Activated CD4-positive, alpha-beta T cell treated with anti-CD3 and anti-CD28 coated beads, Interleukin-2, Interleukin-6, amounts not matched to agents 100 ng/mL and 50 ng/mL, durations not matched to agents 16 hours and 8 hours (primary cell): ENCODE results near the gene WIF1.

Experiments
- DNase-seq: peaks from one replicate; pipeline ENCODE4 v3.0.0-alpha.2; 2020

The WIF1 gene

DNA sequence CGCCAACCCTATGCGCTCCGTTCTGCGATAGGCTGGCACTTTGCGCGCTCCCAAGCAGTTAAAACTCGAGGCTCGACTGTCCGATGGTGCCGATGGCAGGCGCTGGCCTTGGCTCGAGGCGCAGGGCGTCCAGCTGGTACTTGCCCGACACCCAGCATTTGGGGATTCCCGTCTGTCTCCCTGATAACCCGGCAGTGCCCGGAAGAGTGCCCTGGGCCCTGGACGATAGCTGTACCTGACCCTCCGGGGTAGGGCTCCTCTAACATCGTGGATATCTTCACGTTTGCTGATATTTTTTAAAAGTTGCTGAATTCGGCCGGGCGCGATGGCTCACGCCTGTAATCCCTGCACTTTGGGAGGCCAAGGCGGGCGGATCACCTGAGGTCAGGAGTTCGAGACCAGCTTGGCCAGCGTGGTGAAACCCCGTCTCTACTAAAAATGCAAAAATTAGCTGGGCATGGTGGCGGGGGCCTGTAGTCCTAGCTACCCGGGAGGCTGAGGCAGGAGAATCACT lies 908 bp upstream of the WIF1 start:
- DNase-seq: no peak

DNA sequence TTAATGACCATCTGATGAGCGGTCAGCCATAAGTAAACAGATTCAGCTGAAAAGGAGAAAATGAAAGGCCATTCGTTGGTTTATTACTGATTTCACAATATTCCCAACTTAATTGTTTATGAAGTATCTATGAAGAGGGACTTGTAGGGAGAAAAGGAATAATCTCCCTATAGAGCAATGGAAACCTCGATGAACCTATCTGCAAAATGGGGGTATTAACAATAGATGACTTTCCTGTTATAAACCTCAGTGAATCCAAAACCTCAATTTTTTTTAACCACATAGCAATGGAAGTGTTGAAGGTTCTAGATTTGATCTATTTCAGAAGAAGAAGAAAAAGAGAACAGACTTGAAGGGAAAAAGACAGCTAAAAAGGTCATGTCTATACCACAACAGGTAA lies 2.0 kb downstream of the WIF1 start:
- no peak for DNase-seq

DNA sequence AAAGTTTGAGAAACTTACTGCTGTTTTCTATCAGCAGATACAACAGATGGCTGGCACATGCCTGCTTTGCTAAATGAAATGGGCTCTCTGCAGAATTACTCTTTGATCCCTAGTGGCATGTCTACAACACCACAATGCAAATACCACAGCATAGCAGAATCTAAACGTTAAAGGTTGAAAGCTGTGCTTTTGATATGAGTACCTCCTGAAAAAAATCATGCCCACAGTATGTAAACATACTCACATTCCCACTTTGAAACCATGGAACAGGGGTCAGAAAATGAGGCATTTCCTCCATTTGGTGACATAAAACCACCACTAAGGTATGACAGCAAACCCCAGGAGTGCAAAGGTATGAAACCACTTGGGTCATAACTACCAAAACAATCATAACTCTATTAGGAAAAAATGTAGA lies 7.5 kb downstream of the WIF1 start:
- peak; percentile 18 for DNase-seq

DNA sequence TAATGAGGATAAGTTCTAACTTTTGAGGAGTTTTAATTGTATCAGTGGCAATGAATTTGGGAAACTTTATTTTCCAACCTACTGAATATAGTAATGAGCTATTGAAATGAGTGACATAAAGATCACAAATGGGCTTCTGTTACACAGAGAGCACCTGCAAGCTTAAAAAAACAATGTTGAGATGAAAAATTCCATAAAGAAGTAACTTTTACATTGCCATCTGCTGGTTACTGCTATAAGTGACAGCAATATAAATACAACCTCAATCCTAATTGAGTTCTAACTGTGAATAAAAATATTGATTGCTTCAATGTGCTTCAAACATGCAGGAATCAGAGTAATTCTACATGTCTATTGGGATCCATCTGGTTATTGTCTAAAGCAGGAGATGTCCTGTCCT lies 14.2 kb downstream of the WIF1 start:
- DNase-seq: no peak

DNA sequence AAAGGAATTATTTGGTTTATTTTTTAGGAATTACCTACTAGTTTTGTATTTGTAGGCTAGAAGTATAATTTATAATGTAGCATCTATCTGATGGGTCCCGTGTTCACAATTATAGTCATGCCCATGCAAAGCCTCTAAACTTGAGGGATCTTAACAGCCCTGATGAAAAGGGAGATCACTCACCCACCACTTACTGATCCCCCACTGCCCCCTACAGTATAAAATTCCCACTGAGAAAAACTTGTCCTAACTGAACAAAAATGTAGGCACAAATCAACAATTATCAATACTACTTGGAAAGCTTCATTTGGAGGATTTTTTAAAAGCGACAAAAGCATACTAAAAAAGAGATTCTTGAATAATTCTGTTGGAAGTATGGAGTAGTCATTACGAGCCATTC lies 21.0 kb downstream of the WIF1 start:
- DNase-seq: no peak

DNA sequence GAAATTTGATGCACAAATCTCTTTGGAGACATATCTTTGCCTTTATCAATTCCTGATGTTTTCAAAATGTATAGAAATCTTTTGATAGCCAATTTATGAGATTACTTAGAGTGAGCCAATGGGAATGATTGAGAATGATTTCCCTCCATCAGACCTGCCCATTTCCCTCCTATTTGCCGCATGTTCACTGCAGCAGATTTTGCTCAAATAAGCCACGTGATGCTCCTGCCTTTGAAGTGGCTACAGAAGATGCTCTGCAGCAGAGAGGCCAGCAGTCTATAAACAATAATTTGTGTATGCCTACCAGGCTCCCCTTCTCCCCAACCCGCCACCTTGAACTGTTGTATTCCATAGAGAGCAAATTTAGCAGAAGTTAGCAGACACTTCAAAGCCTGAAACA lies 21.9 kb downstream of the WIF1 start:
- DNase-seq: no peak

DNA sequence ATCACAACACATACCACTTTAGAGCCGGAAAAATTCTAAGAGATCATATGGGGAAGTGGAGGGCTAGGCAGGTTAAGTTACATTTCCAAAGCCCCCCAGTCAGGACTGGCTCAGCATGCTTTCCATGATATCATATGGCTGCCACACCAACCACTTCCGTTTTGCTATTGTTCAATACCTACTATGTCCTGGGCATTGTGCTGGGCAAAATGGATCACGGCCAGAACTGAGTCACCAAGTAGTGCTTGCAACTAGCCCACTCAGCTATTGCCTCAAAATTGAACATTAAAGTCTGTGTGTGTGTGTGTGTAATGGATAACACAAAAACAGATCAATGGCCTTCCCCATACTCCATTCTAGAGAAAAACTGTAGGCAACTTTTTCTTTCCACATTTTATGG lies 22.7 kb downstream of the WIF1 start:
- DNase-seq: no peak

DNA sequence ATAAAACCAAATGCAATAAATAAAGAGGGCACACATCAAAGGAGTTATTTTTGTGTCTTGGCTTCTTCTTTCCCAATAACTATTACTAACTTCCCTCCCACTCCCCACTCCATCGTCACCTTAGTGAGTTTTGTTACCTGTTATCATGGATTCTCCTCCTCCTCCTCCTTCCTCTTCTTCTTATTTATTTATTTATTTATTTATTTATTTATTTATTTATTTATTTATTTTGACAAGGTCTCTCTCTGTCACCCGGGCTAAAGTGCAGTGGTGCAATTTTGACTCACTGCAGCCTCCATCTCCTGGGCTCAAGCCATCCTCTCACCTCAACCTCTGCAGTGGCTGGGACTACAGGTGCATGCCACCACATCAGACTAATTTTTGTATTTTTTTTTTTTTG lies 26.4 kb downstream of the WIF1 start:
- no peak for DNase-seq

DNA sequence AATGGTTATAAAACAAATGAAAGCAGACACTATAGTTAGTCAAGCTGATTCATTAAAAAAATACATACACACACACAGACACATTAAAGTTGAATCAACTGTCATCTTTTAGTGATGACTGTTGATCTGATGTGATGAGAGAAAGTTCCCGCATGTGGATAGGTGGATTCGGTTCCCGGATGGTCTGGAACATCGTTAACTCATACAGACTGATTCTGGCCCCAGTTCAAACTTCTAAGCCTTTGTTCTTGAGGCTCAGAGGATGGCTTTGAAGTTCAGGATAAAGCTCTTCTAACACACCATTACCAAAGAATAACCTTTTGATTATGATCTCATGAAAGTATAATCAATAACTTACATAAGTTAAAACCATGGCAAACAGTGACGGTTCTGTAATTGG lies 27.5 kb downstream of the WIF1 start:
- no peak for DNase-seq

DNA sequence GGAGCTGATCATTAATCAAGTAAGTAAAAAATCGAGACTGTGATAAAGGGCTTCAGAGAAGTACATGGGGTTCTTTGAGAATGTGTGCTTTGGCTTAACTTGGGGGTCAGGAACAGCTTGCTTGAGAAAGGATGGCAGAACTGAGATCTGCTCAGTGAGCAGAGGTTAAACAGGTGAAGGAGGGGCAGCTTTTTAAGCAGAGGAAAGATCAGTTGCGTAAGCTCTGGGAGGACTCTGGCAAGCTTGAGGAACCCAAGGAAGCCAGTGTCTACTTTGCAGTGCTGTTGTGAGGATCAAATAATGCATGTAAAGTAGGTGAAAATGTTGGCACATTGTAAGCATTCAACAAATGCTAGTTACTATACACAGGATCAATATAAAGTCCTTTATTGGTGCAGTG lies 30.6 kb downstream of the WIF1 start:
- no peak for DNase-seq

DNA sequence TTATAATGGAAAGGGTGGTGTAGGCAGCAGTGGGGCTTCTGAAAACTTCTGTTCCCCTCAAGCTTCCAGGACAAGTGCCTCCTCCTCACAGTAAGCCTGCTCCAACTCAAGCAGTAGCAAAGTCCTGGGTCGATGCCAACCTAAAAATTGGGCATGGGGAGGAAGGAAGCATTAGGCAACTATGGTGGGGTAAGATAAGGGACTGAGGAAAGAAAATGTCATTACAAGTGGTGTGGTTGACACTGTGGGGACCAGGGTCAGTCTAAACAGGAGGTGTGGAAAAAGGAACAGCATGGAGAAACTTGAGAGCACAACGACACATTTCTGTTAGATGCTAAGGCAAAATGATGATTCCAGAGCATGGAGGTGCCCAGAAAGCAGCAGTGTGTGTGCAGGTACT lies 34.9 kb downstream of the WIF1 start:
- DNase-seq: no peak

DNA sequence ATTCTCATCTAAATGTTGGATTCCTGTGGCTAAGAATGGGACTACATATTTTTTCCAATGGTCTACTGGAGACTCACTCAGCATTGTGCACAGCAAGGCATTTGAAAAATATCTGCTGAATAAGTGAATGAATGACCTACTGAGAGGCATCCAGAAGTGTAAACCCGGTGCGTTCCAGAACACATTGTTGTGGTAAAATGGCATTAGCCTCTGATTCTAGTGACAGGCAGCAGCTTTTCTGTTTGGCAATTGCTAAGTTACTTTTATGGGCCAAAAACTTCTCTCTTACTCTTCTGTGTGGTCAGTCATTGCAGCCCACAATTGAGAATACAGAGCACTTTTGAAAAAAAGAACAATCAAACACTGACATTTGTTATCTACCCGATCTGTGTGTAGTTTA lies 36.5 kb downstream of the WIF1 start:
- DNase-seq: no peak

DNA sequence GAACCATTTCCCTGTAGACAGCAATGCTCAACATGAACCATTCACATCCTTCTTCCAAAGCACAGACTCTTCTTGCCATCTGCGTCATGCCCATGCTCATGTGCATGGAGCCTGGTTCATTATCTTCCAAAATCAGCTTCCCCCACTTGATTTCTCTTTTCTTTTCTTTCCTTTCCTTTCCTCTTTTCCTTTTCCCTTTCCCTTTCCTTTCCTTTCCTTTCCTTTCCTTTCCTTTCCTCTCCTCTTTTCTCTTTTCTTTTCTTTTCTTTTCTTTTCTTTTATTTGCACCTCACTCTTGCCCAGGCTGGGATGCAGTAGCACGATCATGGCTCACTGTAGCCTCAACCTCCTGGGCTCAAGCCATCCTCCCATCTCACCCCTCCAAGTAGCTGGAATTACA lies 37.5 kb downstream of the WIF1 start:
- DNase-seq: no peak

DNA sequence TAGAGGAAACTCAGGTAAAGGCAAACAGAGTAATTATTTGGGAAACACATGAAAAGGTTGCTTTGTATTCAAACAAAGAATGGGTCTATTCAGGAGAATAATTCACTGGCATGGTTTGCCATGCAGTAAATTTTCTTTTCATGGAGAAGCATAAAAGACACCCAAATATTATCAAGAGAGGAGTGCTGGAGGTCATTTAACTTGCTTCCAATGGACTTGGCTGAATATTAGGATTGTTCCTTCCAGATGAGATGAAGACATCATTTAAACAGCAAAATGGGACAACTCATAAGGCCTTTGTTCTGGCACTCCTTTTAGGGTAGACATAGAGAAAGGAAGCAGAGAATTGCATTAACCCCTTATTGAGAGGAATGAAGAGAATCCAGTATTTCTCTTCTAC lies 38.7 kb downstream of the WIF1 start:
- no peak for DNase-seq

DNA sequence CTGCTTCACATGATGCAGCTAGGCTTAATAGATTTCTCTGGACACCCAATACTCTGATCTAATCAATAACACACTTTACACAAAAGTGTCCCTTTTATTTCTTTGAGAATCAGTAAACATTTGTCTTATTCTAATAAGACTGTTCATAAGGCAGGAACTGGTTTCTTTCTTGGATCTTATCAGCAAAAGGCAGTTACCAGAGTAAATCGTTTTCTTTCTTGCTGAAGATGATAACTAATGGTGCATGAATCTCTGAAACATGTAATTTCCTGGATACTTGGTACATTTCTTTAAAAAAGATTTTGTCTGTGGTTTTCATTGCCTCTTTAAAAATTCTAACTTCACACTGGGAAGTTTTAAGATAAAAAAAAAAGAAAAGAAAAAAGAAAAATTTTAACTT lies 39.6 kb downstream of the WIF1 start:
- DNase-seq: no peak

DNA sequence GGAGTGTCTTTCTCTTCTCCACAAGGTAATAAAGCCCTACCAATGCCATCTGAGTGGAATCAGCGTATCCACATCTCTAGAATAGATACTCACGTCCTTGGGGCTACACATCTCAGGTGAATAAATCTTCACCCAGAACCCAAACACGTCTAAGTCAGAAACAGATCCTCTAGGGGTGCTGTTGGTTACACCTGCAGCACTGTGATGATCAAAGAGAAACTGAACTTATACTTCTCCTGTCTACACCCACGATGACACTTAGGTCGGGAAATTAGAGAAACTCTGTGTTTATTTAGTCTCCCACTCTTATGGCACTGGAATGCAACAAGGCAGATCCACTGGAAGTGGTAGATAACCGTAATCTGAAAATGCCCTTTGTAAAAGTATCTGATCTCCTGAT lies 46.2 kb downstream of the WIF1 start:
- DNase-seq: no peak

DNA sequence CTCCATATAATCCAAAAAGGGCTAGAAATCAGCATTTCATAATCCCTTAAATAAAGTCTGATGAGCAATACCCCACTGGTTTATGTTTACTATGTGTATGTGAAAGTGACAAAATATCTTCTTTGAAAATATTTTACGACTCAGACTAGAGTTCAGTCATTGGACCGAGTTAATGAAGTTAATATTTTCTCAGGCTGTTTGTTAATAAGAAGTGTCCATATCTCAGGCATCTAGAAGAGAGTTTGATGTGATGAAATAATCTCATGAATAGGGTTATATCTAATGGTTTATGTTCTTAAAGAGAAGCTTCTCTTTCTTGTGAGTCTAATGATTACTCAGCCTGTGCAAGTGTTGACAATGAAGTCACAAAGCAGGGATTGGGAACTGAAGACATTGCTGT lies 51.8 kb downstream of the WIF1 start:
- DNase-seq: no peak

DNA sequence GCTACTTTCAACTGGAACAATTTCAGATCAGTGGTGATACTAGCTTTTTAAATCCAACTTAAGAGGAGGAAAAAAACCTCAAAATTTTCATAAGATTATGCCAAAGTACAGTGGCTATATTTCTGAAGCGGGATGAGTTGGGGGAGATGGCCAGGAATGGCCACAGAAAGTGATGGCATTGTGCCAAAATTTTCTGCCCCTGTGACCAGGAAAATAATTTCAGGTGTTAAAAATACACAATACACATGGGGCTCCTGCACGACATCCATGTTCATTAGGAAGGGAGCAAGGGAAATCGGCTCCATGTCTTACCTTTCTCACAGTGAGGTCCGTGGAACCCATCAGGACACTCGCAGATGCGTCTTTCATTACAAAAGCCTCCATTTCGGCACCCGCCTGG lies 53.7 kb downstream of the WIF1 start:
- no peak for DNase-seq

DNA sequence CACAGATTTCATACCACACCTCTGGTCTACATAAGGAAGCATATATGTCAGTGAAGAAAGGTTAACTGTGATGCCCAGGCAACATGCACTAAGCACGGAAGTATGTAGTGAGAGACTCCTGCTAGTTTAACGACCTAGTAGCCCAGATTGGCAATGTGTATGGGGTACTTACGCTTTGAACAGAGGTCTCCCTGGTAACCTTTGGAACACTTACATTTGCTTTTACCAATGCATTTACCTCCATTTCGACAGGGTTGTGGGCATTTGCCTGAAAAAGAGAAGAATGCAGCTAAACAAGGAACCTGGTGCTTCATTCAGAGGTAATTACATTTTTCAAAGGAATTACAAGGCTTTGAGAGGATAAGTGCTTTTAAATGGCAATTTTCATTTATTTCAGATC lies 65.2 kb downstream of the WIF1 start:
- DNase-seq: no peak

DNA sequence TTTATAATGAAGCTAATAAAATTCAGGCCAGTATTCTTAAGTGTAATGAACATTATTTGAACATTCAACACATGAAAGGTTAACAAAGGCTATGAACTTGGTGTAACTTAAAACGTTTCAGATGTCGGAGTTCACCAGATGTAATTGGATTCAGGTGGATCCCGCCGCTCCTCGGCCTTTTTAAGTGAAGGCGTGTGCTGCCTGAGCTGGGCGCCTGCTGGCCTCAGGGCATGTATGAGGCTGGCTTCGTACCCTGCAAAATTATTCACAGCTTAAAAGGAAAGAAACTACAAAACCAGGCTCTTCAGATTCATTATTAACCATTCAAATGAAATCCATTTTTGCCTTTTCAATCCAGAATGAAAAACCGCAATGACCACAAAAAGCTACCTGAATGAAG lies 69.9 kb downstream of the WIF1 start:
- no peak for DNase-seq

DNA sequence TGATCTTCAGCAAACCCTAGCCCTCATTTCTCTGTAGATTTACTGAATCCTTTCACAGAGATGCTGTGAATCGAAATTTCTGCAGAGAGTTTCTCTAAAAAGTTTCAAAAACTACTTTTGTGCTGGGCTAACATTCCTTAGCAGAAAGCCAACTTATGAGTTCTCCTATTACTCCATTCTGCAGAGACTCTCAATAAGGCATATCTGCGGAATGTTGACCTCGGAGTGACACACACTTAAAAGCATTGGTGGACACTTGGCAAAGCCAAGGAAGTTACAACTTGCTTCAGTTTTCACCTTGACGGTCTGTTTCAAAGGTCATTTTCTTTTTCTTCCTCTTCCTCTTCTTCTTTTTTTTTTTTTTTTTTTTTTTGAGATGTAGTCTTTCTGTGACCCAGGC lies 75.8 kb downstream of the WIF1 start:
- DNase-seq: no peak

DNA sequence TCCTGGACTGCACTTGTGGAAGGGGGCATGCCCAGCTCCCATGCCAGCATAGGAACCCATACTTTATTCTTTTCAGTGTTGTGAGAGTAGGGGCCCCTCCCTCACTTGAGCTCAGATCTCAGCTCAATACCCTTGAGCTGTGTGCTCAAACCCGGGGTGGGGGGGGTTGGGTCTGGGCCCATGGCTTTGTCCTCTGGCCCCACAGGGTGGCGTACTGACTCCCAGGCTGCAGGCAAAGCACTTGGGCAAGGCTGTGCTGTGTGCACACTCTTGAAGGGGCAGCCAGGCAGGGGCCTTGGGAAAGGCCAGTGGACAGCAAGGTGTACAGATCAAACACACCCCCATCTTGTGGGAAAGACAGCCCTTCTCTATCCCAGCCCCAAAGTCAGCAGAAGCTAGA lies 81.8 kb downstream of the WIF1 start:
- DNase-seq: no peak

DNA sequence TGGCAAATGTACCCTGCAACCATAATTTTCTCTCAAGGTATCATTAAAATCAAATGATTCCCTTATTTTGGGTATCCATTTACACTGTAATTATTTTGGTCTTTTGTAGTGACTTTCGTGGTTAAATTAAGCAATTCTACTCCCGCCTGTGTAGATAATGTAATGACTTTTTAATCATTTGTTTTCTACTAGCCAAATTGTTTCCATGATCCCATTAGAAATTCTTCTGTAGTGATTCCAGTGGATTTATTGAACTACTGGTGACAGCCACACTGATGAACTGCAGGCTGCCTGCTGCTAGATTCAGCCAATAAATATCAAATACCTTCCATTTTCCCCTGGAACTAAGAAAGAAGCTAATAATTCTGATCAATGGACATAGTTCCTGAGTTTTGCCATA lies 96.0 kb downstream of the WIF1 start:
- DNase-seq: no peak

DNA sequence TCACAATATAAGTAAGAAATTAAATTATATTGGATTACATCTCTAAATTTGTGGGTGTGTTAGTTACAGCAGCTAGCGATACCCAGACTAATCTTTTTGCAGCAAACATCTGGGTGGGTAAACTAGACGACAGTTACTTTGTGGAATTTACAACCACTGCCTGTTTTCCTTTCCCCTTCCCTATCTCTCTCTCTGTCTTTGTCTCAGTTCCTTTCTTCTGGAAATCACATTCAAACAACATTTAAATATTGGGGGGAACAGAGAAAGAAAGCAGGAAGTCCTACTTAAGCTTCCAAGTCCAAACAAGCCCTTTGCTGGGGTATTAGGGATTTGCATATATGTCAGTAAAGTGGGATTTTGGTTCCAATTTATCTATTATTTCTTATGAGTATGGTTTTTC lies 97.6 kb downstream of the WIF1 start:
- DNase-seq: no peak

DNA sequence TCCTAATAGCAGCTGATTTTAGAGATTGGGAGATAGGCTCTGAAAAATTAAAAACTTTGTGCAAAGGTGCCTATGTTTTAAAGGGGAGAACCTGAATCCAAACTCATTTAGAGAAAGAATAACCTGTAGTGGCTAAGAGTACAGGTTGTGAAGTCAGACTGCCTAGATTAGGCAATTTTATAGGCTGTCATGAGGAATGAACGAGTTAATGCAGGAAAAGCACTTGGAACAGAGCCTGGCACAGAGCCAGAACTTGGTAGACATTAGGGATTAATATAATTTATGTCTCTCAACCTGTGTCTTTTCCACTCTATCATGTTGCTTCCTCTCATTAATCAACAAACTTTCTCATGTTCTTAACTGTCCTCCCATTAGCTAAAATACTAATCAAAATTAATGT lies 98.1 kb downstream of the WIF1 start:
- DNase-seq: no peak

DNA sequence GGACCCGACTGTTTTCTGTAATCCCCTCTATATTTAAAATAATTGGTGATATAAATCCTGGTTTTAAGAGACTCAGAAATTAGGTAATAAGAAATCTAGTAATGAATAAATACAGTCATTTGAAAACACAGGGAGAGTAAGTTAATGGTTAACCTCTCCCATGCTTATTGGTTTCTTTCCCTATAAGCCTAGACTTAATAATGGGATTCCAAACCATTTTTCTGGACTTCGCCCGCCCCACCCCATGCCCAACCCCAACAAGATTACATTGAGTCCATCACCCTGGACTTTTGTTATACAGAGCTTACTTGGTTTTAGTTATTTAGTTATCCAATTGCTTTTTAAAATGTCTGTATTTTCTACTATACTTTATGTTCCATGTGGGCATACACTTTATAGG lies 98.7 kb downstream of the WIF1 start:
- no peak for DNase-seq
